ENCODE results near the gene STK25.

DNA sequence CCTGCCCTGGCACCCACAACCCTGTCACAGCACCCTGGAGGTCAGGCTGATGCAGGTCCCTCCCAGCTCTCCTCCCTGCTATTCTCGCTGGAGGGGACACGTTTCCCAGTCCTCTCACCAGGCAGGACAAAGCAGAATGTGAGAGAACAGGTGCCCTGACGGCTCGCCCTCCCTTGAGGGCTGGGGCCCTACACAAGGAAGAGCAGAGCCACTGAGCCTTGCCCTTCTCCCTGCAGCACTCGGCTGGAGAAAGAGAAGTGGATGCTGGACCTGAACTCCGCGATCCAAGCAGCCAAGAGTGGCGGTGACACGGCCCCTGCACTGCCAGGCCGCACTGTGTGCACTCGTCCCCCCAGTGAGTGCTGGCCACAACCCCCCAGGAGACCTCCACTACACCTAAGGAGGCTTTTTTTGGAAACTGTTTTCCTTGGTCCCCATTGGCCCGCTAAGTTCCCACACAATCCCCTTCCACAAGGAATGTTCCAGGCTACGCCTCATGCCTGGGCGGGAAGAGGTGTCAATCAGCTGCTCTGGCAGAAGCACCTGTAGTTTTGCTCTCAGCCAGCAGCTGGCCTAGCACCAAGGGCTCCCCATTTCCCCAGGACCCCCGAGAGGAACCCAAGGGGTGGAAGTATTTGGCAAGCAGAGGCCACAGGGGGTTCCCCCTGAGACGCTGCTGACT lies 17.4 kb downstream of the STK25 start:
- TF ChIP-seq CTCF (IDR thresholded peaks at IDR 0.05 in 8 of 11, conservative IDR thresholded peaks at IDR 0.05 in 3 of 11) = no peak
- no peak for TF ChIP-seq POLR2A (IDR thresholded peaks at IDR 0.05)
